Liver (tissue), 9 donors: ENCODE results near the gene CDCP2. TPM values are rescaled to one million over a fixed set of nuclear protein-coding genes. Genes with fewer than 3 reads are reported as not detected.
A peak's percentile ranks its signal among the peaks of the same experiment; 100 is the strongest.

Source experiments
- DNase-seq: peaks from one replicate; pipeline ENCODE4 v3.0.0-alpha.2; 2017; ENCODE audit warnings: low spot score
- H3K27ac ChIP-seq, 2 donors: one replicate each; pipeline ENCODE4 v1.7.0; 2013; ENCODE audit warnings: inconsistent platforms in 2 of 2, low read length in 2 of 2, control low read depth in 1 of 2, low read depth in 1 of 2, mild to moderate bottlenecking in 1 of 2
- H3K27me3 ChIP-seq, 4 donors: one replicate each; pipeline versions ENCODE4 v1.6.1 to v1.7.0; 2013; ENCODE audit warnings: low read length in 3 of 4, inconsistent platforms in 1 of 4, mild to moderate bottlenecking in 1 of 4, moderate library complexity in 1 of 4; ENCODE audit not compliant: control insufficient read depth in 4 of 4, insufficient read depth in 4 of 4
- H3K36me3 ChIP-seq, 4 donors: one replicate each; pipeline versions ENCODE4 v1.6.1 to v1.7.0; 2013; ENCODE audit warnings: low read length in 3 of 4, mild to moderate bottlenecking in 3 of 4, low read depth in 1 of 4, moderate library complexity in 1 of 4; ENCODE audit not compliant: control insufficient read depth in 4 of 4, insufficient read depth in 3 of 4
- H3K4me1 ChIP-seq, 4 donors: one replicate each; pipeline versions ENCODE4 v1.6.1 to v1.7.0; 2013; ENCODE audit warnings: low read length in 3 of 4, mild to moderate bottlenecking in 3 of 4, moderate library complexity in 1 of 4; ENCODE audit not compliant: control insufficient read depth in 4 of 4, insufficient read depth in 4 of 4
- H3K4me3 ChIP-seq, 3 donors: one replicate each; pipeline versions ENCODE4 v1.6.1 to v1.7.0; 2013; ENCODE audit warnings: low read length in 3 of 3, control low read depth in 1 of 3, low read depth in 1 of 3, mild to moderate bottlenecking in 1 of 3
- H3K9ac ChIP-seq, 2 donors: one replicate each; pipeline ENCODE4 v1.7.0; 2013; ENCODE audit warnings: low read length in 2 of 2, mild to moderate bottlenecking in 2 of 2, moderate library complexity in 2 of 2, control low read depth in 1 of 2, low read depth in 1 of 2
- H3K9me3 ChIP-seq, 4 donors: one replicate each; pipeline versions ENCODE4 v1.6.1 to v1.7.0; 2013; ENCODE audit warnings: low read length in 3 of 4; ENCODE audit not compliant: control insufficient read depth in 4 of 4
- ATF3 ChIP-seq: IDR thresholded peaks from 2 replicates; pipeline ENCODE4 v1.6.1; 2016; ENCODE audit warnings: antibody characterized with exemption
- EGR1 ChIP-seq, 2 donors: IDR thresholded peaks; 2 replicates each; pipeline ENCODE4 v1.6.1; 2016 to 2018; ENCODE audit warnings: antibody characterized with exemption in 2 of 2, low read depth in 2 of 2
- FOXA1 ChIP-seq: IDR thresholded peaks from 2 replicates; pipeline ENCODE4 v1.6.1; 2016; ENCODE audit warnings: antibody characterized with exemption
- FOXA2 ChIP-seq: IDR thresholded peaks from 2 replicates; pipeline ENCODE4 v1.6.1; 2016; ENCODE audit warnings: antibody characterized with exemption
- GABPA ChIP-seq, 2 donors: IDR thresholded peaks in 1 of 2; conservative IDR thresholded peaks in 1 of 2; 2 replicates each; pipeline ENCODE4 v1.6.1; 2016; ENCODE audit warnings: antibody characterized with exemption in 2 of 2, mild to moderate bottlenecking in 1 of 2, moderate library complexity in 1 of 2
- HNF4A ChIP-seq, 2 donors: conservative IDR thresholded peaks; 2 replicates each; pipeline ENCODE4 v1.6.1; 2016; ENCODE audit warnings: antibody characterized with exemption in 2 of 2, mild to moderate bottlenecking in 2 of 2
- HNF4G ChIP-seq: IDR thresholded peaks from 2 replicates; pipeline ENCODE4 v1.6.1; 2016; ENCODE audit warnings: antibody characterized with exemption
- JUND ChIP-seq, 2 donors: IDR thresholded peaks; 2 replicates each; pipeline ENCODE4 v1.6.1; 2016; ENCODE audit warnings: antibody characterized with exemption in 2 of 2
- MAX ChIP-seq: IDR thresholded peaks from 2 replicates; pipeline ENCODE4 v1.6.1; 2016; ENCODE audit warnings: antibody characterized with exemption
- NR2F2 ChIP-seq: IDR thresholded peaks from 2 replicates; pipeline ENCODE4 v1.6.1; 2016; ENCODE audit warnings: antibody characterized with exemption
- RAD21 ChIP-seq, 2 donors: IDR thresholded peaks; 2 replicates each; pipeline ENCODE4 v1.6.1; 2016; ENCODE audit warnings: antibody characterized with exemption in 2 of 2, mild to moderate bottlenecking in 2 of 2
- REST ChIP-seq: IDR thresholded peaks from 2 replicates; pipeline ENCODE4 v1.6.1; 2016; ENCODE audit warnings: antibody characterized with exemption, mild to moderate bottlenecking
- RXRA ChIP-seq, 2 donors: IDR thresholded peaks; 2 replicates each; pipeline ENCODE4 v1.6.1; 2017 to 2018; ENCODE audit warnings: antibody characterized with exemption in 2 of 2, mild to moderate bottlenecking in 1 of 2
- SP1 ChIP-seq: IDR thresholded peaks from 2 replicates; pipeline ENCODE4 v1.6.1; 2018; ENCODE audit warnings: antibody characterized with exemption, mild to moderate bottlenecking
- TAF1 ChIP-seq: conservative IDR thresholded peaks from 2 replicates; pipeline ENCODE4 v1.6.1; 2016; ENCODE audit warnings: antibody characterized with exemption, mild to moderate bottlenecking
- YY1 ChIP-seq: IDR thresholded peaks from 2 replicates; pipeline ENCODE4 v1.6.1; 2016; ENCODE audit warnings: antibody characterized with exemption, mild to moderate bottlenecking
- ZBTB33 ChIP-seq: IDR thresholded peaks from 2 replicates; pipeline ENCODE4 v1.6.1; 2016; ENCODE audit warnings: antibody characterized with exemption
- WGBS: extraction: QIAGEN DNeasy Blood & Tissue Kit; methylation state at CpG from one replicate; pipeline ENCODE4 v1.1.7; 2013; 5-methylcytosine and 5-hydroxymethylcytosine counted together
- polyA plus RNA-seq, 2 donors: library from polyadenylated mRNA; stranded (reverse) in 1 of 2; unstranded in 1 of 2; fragments of 200-250 nt in 1 of 2; fragments of >200 nt in 1 of 2; fragmentation: Nextera tagmentation in 1 of 2; extraction: Ambion mirVana in 1 of 2; gene quantifications; one replicate each; pipeline versions ENCODE4 v1.2.1 to v1.2.3, GENCODE V29; 2013 to 2015
- total RNA-seq, 2 donors: library from RNA; depleted of rRNA; stranded (reverse); fragments of >200 nt; gene quantifications; one replicate each; pipeline ENCODE4 v1.2.3, GENCODE V29; 2014
- TF ChIP-seq, protein P1 (sequence below): fragments of 150-350 bp; IDR thresholded peaks from 2 replicates; pipeline ENCODE4 v1.5.1; 2017; ENCODE audit warnings: improper control_type of control experiment, low read depth, low read length; ENCODE audit not compliant: missing input control
- donor health status: healthy.
- donor health status: healthy.
- donor health status: healthy.
- donor health status: healthy.
- donor health status: healthy.

Gene CDCP2
- total and polyA plus RNA-seq, 4 donors: under 0.01 TPM; not detected in 3

GRCh38 chr1:54199765-54200518, 47.1 kb upstream of the CDCP2 start, which contains the start of the genes CYB5RL and MRPL37:
TSS of gene CYB5RL (minus strand) at chr1:54200030. CDS start at chr1:54195616, 4,414 bp downstream.
TSS of gene MRPL37 (plus strand) at chr1:54200167. CDS start at chr1:54200244, 77 bp downstream.
- peaks cover 0 to 9% (median 3%) of the 10 kb centered on the region in 4 donors for H3K36me3 ChIP-seq
- H3K4me1 ChIP-seq: peaks cover 0 to 39% (median 32%) of the 10 kb centered on the region in 4 donors
- H3K4me3 ChIP-seq: peak within 1 kb of the TSS; percentile 76 to 95 (median 80)
- H3K27ac ChIP-seq: peak within 1 kb of the TSS; percentile 82 to 83
- H3K9ac ChIP-seq: peak within 1 kb of the TSS; percentile 75 to 85
- peak; percentile 92 for DNase-seq
- WGBS: under 1% methylated on average over 51 of the region's 51 CpGs
- TF ChIP-seq HNF4A (conservative IDR thresholded peaks at IDR 0.05): peak in 1 of 2 donors; percentile 51
- peak; percentile 44 for TF ChIP-seq TAF1
- peak; percentile 18 for TF ChIP-seq HNF4G
- TF ChIP-seq ATF3: no peak
- no peak for TF ChIP-seq FOXA2
- TF ChIP-seq MAX: peak; percentile 45
- no peak for TF ChIP-seq FOXA1
- no peak for TF ChIP-seq EGR1 (IDR thresholded peaks at IDR 0.05; ENCODE audit: low read depth in 2 of 2)
- TF ChIP-seq SP1: peak; percentile 80
- TF ChIP-seq YY1: peak; percentile 97
- no peak for TF ChIP-seq JUND (IDR thresholded peaks at IDR 0.05)
- no peak for TF ChIP-seq NR2F2
- peak; percentile 55 to 56 for TF ChIP-seq RAD21 (IDR thresholded peaks at IDR 0.05)
- peak; percentile 26 for TF ChIP-seq ZBTB33
- peak in 1 of 2 donors; percentile 69 for TF ChIP-seq GABPA (IDR thresholded peaks at IDR 0.05 in 1 of 2, conservative IDR thresholded peaks at IDR 0.05 in 1 of 2)
- TF ChIP-seq RXRA (IDR thresholded peaks at IDR 0.05): peak; percentile 18 to 40
- TF ChIP-seq REST: peak; percentile 40
- TF ChIP-seq, protein P1, sequence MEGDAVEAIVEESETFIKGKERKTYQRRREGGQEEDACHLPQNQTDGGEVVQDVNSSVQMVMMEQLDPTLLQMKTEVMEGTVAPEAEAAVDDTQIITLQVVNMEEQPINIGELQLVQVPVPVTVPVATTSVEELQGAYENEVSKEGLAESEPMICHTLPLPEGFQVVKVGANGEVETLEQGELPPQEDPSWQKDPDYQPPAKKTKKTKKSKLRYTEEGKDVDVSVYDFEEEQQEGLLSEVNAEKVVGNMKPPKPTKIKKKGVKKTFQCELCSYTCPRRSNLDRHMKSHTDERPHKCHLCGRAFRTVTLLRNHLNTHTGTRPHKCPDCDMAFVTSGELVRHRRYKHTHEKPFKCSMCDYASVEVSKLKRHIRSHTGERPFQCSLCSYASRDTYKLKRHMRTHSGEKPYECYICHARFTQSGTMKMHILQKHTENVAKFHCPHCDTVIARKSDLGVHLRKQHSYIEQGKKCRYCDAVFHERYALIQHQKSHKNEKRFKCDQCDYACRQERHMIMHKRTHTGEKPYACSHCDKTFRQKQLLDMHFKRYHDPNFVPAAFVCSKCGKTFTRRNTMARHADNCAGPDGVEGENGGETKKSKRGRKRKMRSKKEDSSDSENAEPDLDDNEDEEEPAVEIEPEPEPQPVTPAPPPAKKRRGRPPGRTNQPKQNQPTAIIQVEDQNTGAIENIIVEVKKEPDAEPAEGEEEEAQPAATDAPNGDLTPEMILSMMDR: no peak
- H3K9me3 ChIP-seq: no peaks in the 10 kb centered on the region
- no peaks in the 10 kb centered on the region for H3K27me3 ChIP-seq
